ENCODE results near the gene GARIN5B.
"Not testable (repeated sequence)": the region's sequence is repeated elsewhere in the genome, so short reads cannot be mapped to it uniquely, and the experiment has no call there.

Gene GARIN5B

DNA sequence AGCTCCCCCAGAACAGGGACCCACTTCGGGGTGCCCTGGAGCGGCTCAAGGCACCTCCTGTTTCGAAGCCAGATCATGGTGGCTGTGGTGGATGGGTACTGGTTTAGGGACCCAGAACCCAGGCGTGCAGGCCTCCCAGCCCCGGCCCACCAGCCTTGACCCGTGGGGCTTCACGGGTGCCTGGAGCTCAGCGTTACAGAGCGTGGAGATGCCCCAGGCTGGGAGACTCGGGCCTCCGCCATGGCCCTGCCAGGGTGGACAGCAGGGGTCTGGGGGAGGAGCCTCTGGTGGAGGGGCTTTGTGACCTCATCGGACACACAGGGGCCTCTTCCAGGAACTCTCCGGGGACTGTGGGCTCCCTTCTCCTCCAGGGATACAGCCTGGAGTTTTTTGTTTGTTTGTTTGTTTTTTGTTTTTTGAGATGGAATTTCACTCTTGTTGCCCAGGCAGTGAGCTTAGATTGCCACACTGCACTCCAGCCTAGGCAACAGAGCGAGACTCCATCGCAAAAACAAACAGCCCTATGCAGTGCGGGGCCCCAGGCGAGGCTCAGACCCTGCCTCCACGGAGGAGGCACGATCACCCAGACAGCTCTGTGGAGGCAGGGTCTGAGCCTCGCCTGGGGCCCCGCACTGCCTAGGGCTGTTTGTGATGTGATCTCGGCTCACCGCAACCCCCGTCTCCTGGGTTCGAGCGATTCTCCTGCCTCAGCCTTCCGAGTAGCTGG lies at the start of gene GARIN5B:
TSS of gene GARIN5B (minus strand) at position 271 of the 727 bp plus-strand sequence. CDS start at position 77, 194 bp downstream.
- intact Hi-C loops (cut with DNase I), result no loop called here
- no peak for DNase-seq

DNA sequence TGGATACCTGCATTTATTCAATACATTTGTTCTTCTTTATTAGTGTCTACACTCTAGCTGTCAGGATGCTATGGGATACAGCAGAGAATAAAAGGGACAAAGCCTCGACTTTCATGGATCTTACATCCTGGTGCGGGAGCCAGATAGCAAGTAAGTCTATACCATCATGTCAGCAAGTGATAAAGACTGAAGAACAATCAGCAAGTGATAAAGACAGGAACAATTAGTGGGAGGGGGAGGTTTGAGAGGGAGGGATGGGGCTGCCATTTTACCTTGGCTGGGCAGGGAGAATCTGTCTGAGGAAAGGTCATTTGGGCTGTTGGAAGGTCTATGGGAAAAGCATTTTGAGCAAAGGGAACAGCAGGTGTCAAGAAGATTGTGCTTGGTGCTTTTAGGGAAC lies 47.1 kb upstream of the GARIN5B start:
- intact Hi-C loops (cut with DNase I), result no loop called here
- DNase-seq, result no peak

DNA sequence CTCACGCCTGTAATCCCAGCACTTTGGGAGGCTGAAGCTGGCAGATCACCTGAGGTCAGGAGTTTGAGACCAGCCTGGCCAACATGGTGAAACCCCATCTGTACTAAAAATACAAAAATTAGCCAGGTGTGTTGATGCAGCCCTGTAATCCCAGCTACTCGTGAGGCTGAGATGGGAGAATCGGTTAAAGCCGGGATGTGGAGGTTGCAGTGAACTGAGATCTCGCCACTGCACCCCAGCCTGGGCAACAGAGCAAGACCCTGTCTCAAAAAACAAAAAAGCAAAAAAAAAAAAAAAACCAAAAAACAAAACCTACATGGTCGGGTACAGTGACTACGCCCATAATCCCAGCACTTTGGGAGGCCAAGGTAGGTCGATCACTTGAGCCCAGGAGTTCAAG lies 46.1 kb upstream of the GARIN5B start:
- DNase-seq; intact Hi-C loops (cut with DNase I): not testable (repeated sequence)

DNA sequence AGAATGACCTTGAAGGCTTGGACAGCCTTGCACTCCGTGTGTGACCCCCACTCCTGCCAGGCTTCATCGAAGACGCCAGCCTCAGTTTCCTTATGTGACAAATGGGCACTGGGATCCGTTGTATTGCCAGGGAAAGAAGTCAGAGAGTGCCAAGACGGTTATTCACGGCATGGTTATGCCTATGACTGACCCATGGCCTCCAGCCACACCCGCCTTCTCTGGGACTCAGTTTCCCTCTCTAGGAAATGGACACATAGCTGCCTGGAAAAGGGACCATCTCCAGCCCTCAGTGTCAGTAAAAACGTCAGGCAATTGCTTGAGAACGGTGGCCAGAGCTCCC lies 45.4 kb upstream of the GARIN5B start:
- intact Hi-C loops (cut with DNase I), result no loop called here
- DNase-seq, result no peak

DNA sequence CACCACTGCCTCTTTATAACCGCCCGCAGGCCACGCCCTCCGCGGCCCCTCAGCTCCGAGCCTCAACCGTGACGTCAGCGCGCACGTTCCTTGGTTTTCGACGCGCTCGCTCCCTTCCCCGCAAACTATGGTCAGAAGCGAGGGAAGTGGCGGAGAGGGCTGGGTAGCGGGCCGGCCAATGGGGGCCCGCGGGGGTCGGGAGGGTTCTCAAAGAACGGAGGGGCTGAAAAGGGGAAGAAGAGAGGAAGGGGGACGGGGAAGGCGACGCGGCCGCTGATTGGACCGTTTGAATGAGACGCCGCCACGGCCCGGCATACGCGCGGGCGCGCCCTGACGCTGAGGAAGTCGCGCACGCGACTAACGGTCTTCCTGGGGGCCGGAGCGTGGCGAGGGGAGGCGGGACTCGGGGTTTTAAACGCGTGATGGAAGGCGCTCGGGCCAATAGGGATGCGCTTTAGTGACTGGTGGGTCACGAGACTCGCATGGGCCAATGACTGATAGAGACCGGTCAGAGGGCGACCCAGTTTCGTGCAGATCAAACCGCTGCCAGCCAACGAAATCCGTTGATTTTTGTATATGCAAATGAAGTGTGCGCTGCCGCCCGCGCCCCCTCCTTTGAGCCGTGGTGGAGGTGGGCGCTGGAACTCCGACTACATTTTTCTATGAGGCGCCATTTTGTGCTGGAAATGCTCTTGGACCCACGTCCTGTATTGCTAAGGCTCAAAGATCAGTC lies 44.9 kb upstream of the GARIN5B start:
- DNase-seq, result peak; percentile 97 to 100 (median 99)
- intact Hi-C loops (cut with DNase I), result no loop called here

DNA sequence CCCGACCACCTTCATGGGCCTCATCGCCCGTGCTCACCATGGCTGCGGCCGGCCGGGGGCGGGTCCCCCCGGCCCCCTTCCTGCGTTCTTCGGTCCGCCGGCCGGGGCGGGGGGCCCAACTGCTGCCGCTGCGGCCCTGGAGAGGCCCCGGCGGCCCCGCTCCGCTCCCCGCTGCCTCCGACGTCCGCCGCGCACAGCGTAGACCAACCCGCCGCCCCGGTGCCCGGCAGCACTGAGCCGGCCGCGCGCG lies 44.4 kb upstream of the GARIN5B start, which contains the start of gene UBE2S:
TSS of gene UBE2S (minus strand) at position 239 of the 250 bp plus-strand sequence. CDS start at position 40, 199 bp downstream.
- intact Hi-C loops (cut with DNase I); DNase-seq: not testable (repeated sequence)

DNA sequence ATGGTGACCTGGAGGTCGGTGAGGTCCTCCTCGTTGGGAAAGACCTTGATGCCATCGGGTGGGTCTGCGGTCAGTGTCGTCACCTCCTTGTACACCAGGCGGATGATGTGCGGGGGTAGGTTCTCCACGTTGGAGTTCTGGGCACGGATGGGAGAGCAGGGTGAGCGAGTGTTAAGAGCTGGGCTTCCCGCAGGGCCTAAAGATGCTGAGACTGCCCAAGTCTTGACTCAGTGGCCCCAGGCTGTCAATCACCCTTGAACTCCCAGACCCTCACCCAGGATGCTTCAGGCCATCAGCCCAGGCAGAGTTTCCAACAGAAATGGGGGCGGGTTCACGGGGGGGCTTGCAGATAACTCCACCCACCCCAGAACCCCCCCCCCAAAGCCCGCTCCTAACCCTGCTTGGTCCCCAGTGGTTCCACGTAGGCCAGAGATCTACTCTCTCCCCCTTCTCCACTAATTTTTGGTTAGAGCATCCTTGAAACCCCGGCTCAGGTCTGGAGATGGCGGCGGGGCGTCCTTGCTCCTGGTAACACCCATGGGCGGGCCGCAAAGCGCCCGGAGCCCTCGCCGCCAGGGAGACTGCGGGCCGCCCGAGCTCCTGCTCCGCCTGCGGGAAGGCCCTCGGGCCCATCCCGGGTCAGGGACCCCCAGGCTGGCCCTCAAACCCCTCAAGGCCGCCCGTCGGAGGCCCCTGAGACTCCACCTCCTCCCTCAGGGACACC lies 43.9 kb upstream of the GARIN5B start:
- DNase-seq, result peak in 6 of 42 donors; percentile 22 to 41 (median 35)
- intact Hi-C loops (cut with DNase I), result no loop called here

DNA sequence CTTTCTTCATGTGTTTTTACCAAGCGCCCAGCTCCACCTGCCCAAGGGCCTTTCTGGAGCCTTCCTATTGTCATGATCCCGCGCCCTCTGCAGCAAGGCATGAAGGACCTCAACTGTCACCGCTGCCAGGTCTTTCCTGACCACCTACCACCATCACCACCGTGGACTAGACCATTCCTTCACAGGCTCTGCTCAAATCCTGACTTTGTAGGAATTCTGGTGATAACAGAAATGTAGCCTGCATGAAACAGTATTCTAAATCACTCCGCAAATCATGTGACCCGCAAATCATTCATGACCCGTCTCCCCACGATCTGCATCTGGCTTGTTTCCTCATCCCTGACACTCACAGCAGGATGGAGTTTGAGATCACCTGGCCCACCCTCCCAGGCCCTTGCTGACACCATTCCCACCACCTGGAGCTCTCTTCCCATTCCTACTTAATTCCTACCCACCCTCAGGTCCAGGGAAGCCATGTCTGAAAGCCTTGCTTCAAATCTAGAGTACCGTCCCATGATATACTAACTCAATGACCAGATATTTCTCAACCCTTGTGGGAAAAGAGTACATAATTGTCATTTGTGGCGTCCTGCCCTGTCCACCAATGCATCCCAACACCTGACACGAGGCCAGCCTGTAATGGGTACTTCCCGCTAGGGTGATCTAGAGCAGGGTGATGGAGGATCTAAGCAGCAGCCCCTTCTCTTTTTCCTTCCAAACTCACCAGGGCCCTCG lies 43.2 kb upstream of the GARIN5B start:
- intact Hi-C loops (cut with DNase I), result no loop called here
- DNase-seq, result no peak

DNA sequence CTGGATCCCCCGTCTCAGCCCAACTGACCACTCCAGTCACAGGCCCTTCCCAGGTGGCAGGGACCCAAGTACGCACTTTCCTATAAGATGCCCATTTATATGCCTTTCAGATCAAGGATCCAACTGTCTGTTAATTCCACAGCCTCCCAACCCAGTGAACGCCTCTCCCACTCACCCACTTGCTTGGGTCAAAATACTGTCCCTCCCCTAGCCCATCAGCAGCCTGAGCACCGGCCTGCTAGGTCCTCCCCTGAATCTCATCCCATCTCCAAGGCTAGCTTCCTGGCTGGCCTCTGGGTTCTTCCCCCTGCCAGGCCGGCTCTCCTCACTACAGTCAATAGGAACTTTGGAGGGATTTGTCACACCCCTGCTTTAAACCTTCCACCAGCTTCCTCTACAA lies 42.6 kb upstream of the GARIN5B start:
- no peak for DNase-seq
- intact Hi-C loops (cut with DNase I), result no loop called here

DNA sequence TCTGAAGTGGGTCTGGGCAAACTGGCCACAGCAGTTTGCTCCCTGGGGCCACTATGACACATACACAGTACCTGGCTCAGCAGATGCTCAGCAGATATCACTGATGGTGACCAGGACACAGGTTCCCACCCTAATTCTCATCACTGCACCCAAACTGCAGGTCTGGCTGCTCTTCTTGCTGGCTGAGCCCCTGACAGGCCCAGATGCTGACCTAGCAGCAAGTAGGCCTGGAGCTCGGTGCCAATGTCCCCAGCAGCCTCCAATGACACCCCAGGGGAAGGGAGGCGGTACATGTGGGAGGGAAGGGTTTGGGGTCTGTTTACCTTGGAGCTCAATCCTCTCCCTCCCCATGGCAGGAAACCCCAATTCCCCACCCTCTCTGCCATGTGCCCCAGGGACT lies 39.4 kb upstream of the GARIN5B start:
- intact Hi-C loops (cut with DNase I), result no loop called here
- DNase-seq, result no peak

DNA sequence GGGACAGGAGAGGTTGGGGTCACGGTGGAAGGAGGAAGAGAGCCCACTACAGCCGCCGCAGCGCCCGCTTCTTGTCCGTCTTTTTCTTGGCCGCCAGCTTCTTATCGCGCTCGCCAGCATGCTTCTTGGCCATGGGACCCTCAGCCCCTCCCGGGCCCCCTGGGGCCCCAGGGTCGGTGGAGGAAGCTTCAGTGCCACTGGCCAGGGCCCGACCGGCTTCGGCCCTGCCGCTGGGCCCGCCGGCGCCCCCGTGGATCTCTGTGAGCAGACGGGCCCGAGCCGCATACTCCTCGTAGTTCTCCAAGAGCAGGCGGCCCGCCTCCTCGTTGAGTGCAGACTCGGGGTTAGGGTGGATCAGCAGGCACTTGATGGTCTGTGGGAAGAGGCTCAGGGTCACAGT lies 38.3 kb upstream of the GARIN5B start:
- intact Hi-C loops (cut with DNase I); DNase-seq: not testable (repeated sequence)

DNA sequence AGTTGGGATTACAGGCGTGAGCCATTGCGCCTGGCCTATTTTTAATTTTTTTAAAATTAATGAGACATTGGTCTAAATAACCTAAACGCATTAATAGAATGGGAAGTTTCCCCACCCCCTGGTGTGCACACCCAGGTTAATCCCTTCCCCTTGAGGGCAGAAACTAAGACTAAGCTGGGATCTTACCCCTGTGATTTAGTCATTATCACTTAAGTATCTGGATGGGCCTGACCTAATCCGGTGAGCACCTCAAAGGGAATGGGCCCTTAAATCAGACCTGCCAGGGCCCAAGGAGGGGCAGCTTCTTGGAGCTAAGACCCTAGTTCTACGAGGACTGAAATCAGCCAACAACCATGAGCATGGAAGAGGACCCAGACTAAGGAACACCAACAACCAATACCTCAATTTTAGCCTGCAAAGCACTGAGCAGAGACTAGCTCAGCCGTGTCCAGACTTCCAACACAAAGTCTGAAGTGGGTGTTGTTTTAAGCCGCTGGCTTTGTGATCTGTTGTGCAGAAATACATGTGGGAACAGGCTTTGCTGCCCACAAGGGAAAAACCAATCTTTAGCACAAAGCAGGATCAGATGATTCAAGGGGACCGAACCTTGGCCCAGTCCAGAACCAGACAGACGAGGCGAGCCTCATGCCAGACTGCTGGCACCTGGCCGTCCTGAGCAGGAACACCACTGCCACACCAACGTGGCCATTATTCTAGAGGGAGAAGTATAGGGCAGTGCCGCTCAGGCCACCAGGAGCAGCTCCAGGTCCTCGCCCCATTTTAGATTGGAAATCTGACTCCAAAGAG lies 37.4 kb upstream of the GARIN5B start:
- no peak for DNase-seq
- intact Hi-C loops (cut with DNase I), result no loop called here

DNA sequence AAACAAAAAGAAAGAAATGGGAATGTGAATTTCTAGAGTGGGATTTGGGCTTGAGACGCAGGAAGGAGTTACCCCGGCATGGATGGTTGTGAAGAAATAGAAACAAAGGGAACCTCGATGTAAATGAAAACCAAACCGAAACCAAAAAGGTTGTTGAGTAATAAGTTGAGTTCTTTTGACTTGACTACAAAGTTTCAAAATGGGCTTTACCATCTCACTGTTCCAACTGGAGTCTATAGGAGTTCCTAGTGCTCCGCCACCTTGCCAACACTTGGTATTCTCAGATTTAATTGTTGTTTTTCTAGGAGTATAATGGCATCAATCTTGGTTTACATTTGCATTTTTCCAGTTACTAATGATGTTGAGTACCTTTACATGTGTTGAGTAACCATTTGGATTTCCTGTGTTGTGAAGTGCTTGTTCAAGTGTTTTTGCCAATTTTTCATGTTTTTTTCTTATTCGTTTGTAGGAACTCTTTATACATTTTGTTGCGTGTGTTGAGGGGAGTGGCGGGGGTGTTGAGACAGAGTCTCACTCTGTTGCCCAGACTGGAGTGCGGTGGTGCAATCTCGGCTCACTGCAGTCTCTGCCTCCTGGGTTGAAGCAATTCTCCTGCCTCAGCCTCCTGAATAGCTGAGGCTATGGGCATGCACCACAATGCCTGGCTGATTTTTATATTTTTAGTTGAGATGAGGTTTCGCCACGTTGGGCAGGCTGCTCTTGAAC lies 35.3 kb upstream of the GARIN5B start:
- no peak for DNase-seq
- intact Hi-C loops (cut with DNase I), result no loop called here

DNA sequence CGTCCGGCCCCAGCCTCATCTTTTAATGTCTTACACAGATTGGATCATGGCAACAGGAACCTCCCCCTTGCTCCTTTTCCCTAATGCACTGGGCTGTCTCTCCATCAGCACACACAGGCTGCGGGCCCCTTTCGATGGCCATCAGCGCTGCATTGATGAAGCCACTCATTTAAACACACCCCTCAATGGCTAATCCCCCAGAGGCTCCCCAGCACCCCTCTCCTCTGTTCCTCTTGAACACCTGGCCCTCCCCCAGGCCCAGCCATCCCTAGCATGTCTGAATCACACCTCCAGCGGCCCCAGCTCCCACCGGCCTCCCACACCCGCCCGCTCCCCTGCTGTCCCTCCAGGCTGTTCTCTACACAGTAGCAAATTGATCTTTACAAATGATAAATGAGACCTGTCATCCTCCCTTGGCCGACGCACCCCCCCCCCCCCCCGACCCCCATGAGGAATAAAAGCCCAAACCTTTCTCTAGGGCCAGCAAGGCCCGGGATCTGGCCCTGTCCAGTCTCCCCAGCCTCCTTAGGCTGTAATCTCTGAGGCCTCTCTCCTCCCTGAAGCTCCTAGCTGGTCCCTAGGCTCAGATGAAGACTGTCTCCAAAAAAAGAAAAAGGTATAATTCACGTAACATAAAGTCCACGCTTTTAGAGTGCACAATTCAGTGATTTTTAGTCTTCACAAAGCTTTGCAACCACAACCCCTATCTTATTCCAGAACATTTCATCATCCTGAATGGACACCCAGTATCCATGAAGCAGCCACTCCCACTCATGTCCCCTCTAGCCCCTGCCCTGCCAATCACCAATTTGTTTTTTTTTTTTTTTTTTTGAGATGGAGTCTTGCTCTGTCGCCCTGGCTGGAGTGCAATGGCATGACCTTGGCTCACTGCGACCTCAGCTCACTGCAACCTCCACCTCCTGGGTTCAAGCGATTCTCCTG lies 30.0 kb upstream of the GARIN5B start:
- intact Hi-C loops (cut with DNase I), result no loop called here
- DNase-seq, result no peak

DNA sequence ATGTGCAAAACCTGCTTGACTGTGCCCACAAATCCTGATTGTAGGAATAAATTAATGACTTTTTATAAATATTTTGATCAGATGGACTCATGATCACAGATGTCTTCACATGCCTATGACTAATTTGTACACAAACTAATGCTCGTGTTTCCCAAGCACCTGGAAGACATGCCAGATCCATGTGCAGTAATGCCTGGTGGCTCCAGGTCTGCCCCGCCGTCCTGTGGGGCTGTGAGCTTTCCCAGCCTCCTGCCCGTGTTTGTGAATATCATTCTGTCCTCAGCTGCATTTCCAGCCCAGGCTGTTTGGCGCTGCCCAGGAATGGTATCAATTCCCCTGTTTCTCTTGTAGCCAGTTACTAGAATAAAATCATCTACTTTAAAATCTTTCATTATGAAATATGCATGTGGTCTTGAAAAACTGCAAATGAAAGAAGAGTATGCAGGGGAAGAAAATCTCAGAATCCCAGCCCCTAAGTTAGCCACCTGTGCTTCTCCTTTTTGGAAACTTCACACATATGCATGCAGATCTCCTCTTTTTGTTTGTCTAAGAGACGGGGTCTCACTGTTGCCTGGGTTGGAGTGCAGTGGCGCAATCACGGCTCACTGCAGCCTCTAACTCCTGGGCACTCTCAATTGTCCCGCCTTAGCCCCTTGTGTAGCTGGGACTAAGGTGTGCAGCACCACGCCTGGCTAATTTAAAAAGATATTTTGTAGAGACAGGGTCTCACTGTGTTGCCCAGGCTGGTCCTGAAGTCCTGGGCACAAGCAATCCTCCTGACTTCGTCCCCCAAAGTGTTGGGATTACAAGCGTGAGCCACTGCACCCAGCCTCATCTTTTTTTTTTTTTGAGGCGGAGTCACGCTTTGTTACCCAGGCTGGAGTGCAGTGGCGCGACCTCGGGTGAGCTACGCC lies 28.9 kb upstream of the GARIN5B start:
- intact Hi-C loops (cut with DNase I), result no loop called here
- no peak for DNase-seq

DNA sequence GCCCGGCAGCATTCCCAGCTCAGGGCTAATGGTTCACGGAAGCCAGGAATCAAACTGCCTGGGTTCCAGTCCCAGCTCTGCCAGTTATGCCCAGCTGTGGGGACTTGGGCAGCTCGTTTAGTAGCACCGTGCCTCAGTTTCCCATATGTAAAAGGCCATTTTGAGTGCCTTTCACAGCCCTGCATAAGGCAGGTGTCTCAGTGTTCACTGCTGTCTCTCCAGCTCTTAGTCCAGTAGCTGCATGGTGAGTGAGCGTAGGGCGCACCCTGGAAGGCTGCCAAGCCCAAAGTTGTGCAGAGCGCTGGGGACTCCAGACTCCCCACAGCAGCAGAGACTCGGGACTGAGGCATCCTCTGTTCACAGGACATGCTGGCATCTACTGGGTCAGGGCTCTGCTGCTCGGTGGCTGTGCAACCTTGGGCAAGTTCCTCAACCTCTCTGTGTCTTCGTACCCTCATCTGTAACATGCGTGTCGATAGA lies 28.2 kb upstream of the GARIN5B start:
- no peak for DNase-seq
- intact Hi-C loops (cut with DNase I), result no loop called here

All from head of caudate nucleus (tissue), 42 donors.